TTC549 (cell line): ENCODE data around the gene EFCAB11.

Experiments used
- FAIRE-seq: peaks from 2 replicates; lab custom pipeline; 2012; peaks lifted over from hg19 to GRCh38; lab: Jason Lieb, UNC

The EFCAB11 gene

DNA sequence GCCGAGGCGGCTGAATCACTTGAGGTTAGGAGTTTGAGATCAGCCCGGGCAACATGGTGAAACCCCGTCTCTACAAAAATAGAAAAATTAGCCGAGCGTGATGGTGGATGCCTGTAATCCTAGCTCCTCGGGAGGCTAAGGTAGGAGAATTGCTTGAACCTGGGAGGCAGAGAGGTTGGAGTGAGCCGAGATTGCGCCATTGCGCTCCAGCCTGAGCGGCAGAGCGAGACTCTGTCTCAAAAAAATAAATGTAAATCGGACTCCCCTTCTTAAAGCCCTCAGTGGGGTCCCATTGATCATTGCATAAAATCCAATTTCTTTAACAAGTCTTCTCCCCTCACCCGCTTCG is 2.1 kb upstream of the EFCAB11 start:
- no peak for FAIRE-seq

DNA sequence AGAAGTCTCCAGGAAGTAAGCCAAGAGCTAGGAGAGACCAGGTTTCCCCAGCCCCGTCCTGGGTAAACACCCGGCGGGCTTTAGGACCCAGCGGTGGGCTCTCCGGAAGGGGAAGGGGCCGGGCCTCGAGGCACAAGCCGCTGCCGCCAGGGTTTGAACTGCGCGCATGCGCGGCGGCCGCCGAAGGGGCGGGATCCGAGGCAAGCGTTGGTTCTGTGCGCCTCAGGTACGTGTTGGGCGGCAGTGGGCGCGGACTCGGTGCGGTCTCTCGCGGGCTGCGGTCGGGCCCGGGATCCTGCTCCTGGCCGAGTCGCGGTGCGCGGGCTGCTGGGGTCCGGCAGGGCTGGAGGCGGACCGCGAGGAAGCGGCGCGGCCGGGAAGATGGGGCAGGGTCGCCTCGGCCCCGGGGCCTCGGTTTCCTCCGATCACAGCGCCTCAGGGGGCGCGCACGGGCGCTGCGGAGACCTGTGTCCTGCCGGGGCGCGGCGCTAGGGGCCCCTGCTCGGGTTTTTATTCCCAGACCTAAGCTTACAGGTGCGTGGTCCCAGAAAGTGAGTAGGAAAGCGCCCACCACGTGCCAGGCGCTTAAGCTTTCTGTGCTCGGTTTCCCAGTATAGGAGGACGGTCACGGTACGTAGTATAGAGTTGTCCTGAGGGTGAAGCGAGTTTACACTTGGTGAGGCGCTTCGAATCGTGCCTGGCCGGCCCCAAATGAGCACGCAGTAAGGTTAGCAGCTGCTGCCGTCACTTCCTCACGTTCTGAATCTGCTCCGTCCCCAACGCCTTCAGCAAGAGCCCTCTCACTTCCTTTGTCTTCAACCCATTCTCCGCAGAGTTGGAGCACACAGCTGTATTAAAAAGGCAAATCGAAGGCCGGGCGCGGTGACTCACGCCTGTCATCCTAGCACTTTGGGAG is 1.5 kb upstream of the EFCAB11 start, which contains the start of gene TDP1:
Gene TDP1, plus strand, starts transcription at position 183 of the 916 bp plus-strand sequence. CDS start 7,188 bp downstream, outside the sequence.
- no peak for FAIRE-seq

GRCh38 chr14:89955022-89955744 is 653 bp upstream of the EFCAB11 start:
- no peak for FAIRE-seq

DNA sequence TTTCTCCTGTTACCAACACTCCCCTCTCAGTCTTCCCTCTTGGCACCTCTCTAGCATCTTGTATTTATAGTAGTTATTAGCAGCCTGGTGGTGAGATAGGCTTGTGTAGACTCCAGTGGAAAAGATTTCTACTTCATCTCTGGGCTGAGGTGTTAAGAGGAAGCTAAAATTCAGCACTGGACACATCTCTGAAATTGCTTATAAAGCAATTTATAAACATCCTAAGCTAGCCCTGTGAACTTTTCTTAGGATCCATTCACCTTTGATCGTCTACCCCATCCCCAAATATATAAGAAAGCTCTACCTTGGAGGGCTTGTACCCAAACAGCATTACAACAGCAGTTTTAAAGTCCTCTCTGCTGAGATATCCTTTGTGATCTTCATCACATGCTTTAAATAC is 928 bp downstream of the EFCAB11 start:
- no peak for FAIRE-seq

GRCh38 chr14:89952576-89952975 is 2.0 kb downstream of the EFCAB11 start:
- no peak for FAIRE-seq

DNA sequence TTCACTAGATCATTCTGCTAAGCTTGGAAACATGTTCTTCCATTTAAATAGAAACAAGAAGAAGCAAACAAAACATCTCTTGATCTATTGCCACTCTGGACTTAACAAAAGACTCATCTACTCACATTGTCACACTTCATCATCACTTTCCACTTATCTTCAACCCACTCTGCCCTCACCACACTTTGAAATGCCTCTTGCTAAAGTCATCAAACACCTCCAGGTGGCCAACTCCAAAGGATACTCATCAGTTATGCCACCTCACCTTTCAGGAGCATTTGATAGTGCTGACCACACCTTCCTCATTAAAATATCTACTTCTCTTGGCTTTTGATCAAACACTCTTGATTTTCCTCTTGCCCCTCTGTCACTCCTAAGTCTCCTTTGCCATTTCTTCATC is 7.2 kb downstream of the EFCAB11 start:
- no peak for FAIRE-seq

DNA sequence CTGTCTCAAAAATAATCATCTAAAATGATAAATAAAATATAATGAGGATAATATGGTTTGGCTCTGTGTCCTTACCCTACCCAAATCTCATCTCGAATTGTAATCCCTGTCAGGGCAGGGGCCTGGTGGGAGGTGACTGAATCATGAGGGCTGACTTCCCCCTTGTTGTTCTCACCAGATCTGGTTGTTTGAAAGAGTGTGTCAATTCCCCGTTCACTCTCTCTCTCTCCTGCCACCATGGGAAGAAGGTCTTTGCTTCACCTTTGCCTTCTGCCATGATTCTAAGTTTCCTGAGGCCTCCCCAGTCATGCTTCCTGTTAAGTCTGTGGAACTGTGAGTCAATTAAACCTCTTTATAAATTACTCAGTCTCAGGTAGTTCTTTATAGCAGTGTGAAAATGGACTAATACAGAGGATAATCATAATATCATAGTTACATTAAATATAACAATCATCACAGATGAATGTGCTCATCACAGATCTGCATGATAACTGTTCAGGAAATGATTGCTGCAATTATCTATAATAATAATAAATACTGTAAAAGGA is 12.6 kb downstream of the EFCAB11 start:
- no peak for FAIRE-seq

DNA sequence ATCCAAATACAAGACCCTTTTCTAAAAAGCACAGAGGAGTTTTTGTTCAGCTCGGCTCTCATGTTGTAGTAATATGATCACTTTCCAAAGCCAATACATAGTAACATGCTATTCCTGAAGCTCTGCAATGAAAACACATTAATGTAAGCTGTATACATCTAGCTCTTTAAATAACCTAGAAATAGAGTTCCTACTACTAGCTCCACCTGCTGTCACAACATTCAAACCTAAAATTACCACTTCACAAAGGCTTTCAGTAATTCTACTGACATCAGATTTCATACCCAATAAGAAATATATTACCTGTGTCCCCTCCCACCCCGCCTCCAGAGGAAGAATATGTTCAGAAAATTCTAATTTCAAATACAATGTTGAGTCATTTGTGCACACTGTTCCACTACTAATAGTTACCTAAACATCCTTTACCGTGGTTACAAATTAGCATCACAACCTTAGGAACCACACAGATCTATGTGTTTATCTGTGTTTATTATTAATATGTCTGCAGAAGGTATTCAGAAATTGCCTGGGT is 17.8 kb downstream of the EFCAB11 start:
- no peak for FAIRE-seq

GRCh38 chr14:89933002-89933401 is 21.5 kb downstream of the EFCAB11 start:
- no peak for FAIRE-seq

DNA sequence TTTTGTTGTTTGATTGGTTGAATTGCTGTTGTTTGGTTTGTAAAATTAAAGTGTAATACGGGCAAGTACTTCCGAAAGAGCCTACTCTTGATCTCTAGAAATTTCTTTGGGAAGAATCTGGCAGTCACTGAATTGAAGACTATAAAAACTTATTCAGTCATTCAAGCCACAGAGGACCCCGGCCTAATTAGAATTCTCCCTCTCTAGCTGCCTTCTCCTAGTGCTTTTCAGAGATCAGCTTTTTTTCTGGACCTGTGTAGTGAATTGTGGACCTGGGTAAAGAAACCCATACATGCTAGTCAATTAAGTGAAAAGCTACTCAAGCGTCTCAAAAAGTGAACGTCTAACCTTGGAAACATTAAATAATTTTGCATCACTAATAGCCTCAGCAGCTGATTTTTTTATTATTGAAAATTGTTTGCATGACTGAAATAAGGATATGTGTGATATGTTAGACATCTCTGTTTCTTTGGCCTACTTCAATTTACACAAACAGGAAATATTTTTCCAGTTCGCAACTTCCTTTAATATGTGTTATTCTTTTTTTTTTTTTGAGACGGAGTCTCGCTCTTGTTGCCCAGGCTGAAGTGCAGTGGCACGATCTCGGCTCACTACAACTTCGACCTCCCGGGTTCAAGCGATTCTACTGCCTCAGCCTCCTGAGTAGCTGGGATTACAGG is 27.2 kb downstream of the EFCAB11 start:
- no peak for FAIRE-seq

DNA sequence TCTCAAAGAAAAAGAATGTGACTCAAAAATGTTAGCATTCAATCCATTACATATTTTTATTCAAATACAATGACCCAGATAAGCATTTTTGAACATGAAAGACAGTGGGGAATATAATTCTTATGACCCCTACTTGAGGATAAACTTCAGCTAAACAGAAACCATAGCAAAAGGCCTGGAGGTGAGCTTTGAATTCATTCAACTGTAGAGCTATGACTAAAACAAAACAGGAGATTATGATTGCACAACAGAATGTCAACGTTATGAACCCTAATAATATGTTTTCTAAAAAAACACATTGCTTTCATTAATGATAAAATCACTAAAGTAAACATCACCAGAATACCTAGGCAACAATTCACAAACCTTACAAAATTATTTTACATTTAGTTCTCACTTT is 27.8 kb downstream of the EFCAB11 start:
- FAIRE-seq: no peak

DNA sequence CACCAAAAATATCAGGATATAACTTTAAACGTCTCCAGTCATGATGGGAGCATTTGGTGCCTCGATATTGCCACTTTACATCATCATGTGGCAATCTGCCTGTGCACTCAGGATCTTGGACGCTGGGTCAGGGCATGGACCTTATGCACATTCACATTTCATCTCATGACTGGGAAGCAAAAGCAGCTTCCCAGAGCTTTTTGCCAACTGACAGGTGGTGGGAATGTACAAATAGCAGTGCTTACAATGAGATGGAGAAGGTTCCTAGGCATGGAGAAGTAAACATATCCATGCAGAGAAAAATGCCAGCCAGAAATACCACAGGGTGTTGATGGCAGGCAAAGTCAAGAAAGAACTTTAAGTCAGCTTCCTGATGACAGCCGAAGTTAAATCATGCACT is 30.3 kb downstream of the EFCAB11 start:
- FAIRE-seq: no peak

DNA sequence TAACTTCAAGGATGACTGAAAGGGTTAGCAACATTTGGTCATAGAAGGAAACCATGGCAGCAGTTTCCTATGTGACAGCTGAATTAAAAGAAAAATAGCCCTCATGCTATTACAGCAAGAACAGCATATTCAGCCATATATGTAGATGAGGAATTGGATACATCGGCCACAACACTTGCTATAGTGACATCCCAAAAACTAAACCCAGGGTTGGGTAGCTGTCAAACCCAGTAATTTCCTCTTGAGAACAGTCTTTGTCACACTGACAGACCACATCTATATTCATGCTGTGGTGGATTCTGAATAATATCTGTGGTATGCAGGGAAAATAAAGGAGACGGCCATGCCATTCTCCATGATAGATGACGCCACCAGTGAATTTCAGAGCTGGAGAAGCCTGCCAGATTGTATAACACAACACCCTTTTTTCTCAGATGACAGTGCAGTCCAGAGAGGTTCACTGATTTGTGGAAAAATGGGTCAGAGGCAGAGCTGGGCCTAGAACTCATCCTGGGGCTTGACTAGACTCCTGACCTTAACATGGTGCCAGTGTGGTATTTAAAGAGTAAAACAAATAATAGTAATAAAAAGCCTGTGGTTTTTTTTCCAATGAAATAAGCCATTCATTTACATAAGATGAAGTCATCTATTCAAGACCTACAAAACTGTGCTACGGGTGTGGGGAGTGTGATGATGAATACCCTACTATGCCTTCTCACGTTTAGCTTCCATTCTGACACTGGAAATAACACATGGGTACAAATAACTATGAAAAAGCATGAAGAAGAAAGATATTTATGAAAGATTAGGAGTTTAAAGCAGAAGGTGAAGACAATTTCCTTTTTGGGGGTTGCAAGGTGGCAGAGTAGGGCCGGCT is 32.3 kb downstream of the EFCAB11 start:
- no peak for FAIRE-seq

- no peak for FAIRE-seq
Observed at GRCh38 chr14:89921346-89921745, 33.2 kb downstream of the EFCAB11 start.

DNA sequence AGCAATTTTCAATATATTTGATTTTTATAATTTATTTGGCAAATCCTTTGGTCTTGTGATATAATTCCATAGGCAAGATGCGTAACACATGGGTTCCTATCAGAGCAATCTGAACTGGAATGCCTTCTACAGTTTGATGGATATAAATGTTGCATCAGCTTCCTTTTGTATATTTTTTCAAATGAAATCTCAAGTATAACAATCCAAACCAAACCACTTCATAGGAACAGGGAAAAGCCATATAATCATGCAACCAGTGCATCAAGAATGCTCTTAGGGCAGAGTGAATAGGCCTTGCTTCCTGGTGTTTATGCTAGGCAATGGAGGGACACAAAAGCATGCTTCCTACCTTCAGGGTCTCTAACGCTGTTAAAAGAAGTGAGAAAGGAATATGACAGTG is 34.5 kb downstream of the EFCAB11 start:
- no peak for FAIRE-seq

DNA sequence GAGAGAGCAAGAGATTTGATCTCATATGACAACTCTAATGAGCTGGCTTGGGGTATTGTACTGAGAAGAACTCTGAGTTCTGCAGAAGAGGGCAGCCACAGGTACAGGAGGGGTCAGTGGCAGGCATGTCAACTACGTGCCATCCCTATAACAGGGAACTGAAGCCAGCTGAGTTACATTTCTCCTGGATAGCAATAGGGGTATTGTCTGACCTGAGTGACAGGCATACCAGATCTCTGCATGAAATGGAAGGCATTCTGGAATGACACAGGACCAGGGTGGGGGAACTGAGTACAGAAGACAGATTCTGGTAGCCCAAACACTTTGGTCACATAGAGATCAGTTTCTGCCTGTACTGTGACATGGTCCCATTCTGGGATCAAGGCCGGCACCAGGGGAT is 35.8 kb downstream of the EFCAB11 start:
- FAIRE-seq: no peak

- FAIRE-seq: peak; percentile 83
Observed at GRCh38 chr14:89915114-89915878, 39.2 kb downstream of the EFCAB11 start.

DNA sequence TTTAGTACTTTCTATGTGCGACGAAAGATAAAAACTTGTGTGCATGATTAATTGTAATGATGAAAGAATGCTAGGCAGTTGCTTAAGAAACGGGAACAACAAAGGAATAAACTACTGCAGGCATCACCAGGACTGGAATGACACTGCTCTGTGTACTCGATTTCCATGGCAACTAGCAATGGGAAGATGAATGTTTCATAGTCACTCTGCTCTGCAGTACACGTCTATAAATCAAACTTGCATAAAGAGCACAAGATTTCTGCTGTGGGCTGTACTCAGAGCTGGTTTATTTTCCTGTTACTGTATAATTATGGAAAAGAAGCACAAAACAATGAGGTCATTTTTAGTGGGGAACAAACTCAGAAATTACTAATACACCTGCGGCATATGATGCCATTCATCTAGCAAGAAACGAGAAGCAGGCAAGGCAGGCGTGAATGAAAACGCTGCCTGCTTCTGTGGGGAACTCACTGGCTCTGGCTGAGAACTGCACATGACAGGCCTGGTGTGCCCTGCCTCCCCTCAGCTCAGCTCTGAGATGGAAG is 41.8 kb downstream of the EFCAB11 start:
- no peak for FAIRE-seq

DNA sequence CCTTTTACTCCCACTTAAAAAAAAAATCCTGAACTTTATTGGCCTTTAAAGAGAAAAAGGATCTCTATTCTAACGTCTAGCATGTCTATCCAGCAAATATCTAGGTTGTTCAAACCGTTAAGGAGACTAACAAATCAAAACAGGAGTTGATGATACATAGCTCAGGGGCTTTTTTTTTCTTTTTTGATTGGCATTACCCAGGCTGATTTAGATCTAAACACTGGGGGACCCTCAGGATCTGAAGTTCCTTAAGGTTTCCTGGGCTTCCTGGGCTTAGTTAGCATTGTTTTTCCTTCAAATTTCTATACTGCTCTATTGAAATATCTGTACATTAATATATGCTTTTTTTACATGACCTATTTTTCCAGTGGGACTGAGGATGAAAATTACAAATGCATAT is 42.3 kb downstream of the EFCAB11 start:
- no peak for FAIRE-seq
